Lung (tissue), 12 donors: ENCODE data around the gene PTMA. TPM values are rescaled to one million over a fixed set of nuclear protein-coding genes. Genes with fewer than 3 reads are reported as not detected.

Experiments used
- ATAC-seq: fragments of 200-7000 bp; cut with Tn5 transposase; one replicate; pipeline ENCODE4 v1.9.1; 2020; ENCODE audit warnings: moderate number of reproducible peaks; ENCODE audit not compliant: insufficient read depth, low FRiP score
- DNase-seq, 3 donors: peaks; one replicate each; pipeline ENCODE4 v3.0.0-alpha.2; 2013 to 2017
- H3K27ac ChIP-seq, 2 donors: one replicate each; pipeline ENCODE4 v1.5.1; 2013; ENCODE audit warnings: mild to moderate bottlenecking in 2 of 2, moderate library complexity in 2 of 2, control low read depth in 1 of 2, inconsistent platforms in 1 of 2, low read depth in 1 of 2, low read length in 1 of 2
- H3K27me3 ChIP-seq, 3 donors: one replicate each; pipeline ENCODE4 v1.5.1; 2013; ENCODE audit warnings: low read length in 2 of 3; ENCODE audit not compliant: control insufficient read depth in 3 of 3, insufficient read depth in 3 of 3
- H3K36me3 ChIP-seq, 4 donors: one replicate each; pipeline ENCODE4 v1.5.1; 2013; ENCODE audit warnings: low read length in 4 of 4, mild to moderate bottlenecking in 1 of 4, moderate library complexity in 1 of 4; ENCODE audit not compliant: control insufficient read depth in 4 of 4, insufficient read depth in 4 of 4
- H3K4me1 ChIP-seq, 5 donors: one replicate each; pipeline ENCODE4 v1.5.1; 2013; ENCODE audit warnings: low read length in 5 of 5, mild to moderate bottlenecking in 2 of 5, moderate library complexity in 1 of 5; ENCODE audit not compliant: control insufficient read depth in 5 of 5, insufficient read depth in 5 of 5
- H3K4me3 ChIP-seq: one replicate; pipeline ENCODE4 v1.5.1; 2013; ENCODE audit warnings: mild to moderate bottlenecking, control low read depth, moderate library complexity
- H3K9ac ChIP-seq, 2 donors: one replicate each; pipeline ENCODE4 v1.5.1; 2013; ENCODE audit warnings: low read length in 2 of 2, control low read depth in 1 of 2; ENCODE audit not compliant: insufficient read depth in 1 of 2
- H3K9me3 ChIP-seq, 4 donors: one replicate each; pipeline ENCODE4 v1.5.1; 2013; ENCODE audit warnings: low read length in 3 of 4, mild to moderate bottlenecking in 1 of 4, moderate library complexity in 1 of 4; ENCODE audit not compliant: control insufficient read depth in 4 of 4, insufficient read depth in 3 of 4
- WGBS, 2 donors: extraction: QIAGEN DNeasy Blood & Tissue Kit; methylation state at CpG; one replicate each; pipeline ENCODE4 v1.1.7; 2013; 5-methylcytosine and 5-hydroxymethylcytosine counted together
- polyA plus RNA-seq, 2 donors: library from polyadenylated mRNA; stranded (reverse); fragments of 200-250 nt; gene quantifications; one replicate each; pipeline ENCODE4 v1.2.1, GENCODE V29; 2013
- total RNA-seq, 2 donors: library from RNA; depleted of rRNA in 1 of 2; stranded (reverse); fragments of >200 nt in 1 of 2; gene quantifications; one replicate each; pipeline ENCODE4 v1.2.1, GENCODE V29; 2014 to 2021
- TF ChIP-seq, protein P1 (sequence below): IDR thresholded peaks from 2 replicates; pipeline ENCODE4 v1.5.1; 2012; ENCODE audit warnings: mild to moderate bottlenecking; ENCODE audit errors: control extremely low read depth, extremely low read depth
- donor health status: control.
- donor health status: control.
- donor health status: Bipolar disorder and iron deficiency.
- donor health status: healthy.
- donor health status: DM: yes; HTN: yes; CAD: no.

Gene PTMA
- total and polyA plus RNA-seq, 4 donors: 755 to 1,655 (median 1,279) TPM

DNA sequence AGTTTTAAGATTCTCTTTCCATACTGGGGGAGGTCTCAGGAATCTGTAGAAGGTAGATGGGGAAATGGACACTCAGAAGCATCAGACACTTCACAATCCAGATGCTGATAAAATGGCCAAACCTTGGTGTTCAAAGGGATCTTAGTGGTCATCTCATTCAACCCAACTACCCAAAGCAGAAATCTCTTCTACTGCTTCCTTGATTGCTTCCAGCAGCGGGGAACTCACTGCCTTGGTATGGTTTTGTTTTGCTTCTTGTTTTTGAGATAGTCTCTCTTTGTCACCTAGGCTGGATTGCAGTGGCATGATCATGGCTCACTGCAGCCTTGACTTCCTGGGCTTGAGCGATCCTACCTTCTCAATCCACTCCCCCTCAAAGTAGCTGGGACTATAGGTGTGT is 39.3 kb upstream of the PTMA start:
- TF ChIP-seq, protein P1, sequence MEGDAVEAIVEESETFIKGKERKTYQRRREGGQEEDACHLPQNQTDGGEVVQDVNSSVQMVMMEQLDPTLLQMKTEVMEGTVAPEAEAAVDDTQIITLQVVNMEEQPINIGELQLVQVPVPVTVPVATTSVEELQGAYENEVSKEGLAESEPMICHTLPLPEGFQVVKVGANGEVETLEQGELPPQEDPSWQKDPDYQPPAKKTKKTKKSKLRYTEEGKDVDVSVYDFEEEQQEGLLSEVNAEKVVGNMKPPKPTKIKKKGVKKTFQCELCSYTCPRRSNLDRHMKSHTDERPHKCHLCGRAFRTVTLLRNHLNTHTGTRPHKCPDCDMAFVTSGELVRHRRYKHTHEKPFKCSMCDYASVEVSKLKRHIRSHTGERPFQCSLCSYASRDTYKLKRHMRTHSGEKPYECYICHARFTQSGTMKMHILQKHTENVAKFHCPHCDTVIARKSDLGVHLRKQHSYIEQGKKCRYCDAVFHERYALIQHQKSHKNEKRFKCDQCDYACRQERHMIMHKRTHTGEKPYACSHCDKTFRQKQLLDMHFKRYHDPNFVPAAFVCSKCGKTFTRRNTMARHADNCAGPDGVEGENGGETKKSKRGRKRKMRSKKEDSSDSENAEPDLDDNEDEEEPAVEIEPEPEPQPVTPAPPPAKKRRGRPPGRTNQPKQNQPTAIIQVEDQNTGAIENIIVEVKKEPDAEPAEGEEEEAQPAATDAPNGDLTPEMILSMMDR: no peak
- no peak for DNase-seq
- H3K27ac ChIP-seq: no peak overlapping the region
- no peak overlapping the region for H3K4me3 ChIP-seq
- H3K27me3 ChIP-seq: no peaks in the 10 kb centered on the region
- no peaks in the 10 kb centered on the region for H3K9me3 ChIP-seq
- WGBS, 2 donors: 97 to 98% methylated on average over 2 of the region's 2 CpGs
- H3K9ac ChIP-seq: no peak overlapping the region
- H3K36me3 ChIP-seq: no peaks in the 10 kb centered on the region
- H3K4me1 ChIP-seq: peaks cover 0 to 38% (median 15%) of the 10 kb centered on the region in 5 donors
- ATAC-seq: no peak

DNA sequence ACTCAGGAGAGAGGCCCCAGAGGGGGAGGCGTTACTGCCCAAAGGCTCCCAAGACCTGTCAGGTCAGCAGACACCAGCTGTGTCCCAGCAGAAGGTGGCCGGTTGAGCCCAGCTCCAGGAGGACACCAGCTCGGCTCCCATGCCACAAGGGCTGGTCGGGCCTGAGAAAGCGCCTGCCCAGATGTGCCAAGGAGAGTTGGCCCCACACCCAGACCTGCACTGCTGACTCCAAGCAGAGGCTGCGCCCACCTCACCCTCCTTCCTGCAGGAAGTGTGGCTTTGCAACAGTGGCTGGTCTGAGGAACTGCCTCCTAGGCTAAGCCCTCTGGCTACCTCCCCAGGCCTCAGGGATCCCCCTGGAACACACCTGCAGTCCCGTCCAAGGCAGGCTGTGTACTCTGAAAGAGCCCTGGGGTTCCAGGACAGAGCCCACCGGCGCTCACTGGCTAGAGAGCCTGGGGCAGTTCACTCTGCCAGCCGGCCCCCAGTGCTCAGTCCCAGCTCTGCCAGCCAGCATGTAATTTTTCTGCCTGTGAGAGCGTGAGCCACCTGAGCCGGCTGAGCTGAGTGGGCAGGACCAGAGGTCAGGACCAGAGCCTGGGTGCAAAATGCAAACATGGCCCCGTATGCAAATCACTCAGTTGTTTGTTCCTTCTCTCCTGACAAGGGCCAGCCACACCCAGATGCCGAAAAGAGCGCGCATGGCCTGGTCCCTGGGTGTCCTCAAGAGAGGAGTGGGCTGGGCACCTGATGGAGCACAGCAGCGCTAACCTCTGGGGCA is 36.9 kb upstream of the PTMA start:
- H3K9me3 ChIP-seq: no peaks in the 10 kb centered on the region
- ATAC-seq (peak; percentile 4), DNase-seq (peak in 1 of 3 donors; percentile 44)
- H3K9ac ChIP-seq: no peak overlapping the region
- H3K27me3 ChIP-seq: no peaks in the 10 kb centered on the region
- no peak overlapping the region for H3K4me3 ChIP-seq
- H3K36me3 ChIP-seq: no peaks in the 10 kb centered on the region
- peak overlapping the region; percentile 12 to 93 for H3K27ac ChIP-seq
- TF ChIP-seq, protein P1: no peak
- H3K4me1 ChIP-seq: peaks cover 0 to 34% (median 11%) of the 10 kb centered on the region in 5 donors
- 48 to 52% methylated on average over 17 of the region's 17 CpGs for WGBS, 2 donors

DNA sequence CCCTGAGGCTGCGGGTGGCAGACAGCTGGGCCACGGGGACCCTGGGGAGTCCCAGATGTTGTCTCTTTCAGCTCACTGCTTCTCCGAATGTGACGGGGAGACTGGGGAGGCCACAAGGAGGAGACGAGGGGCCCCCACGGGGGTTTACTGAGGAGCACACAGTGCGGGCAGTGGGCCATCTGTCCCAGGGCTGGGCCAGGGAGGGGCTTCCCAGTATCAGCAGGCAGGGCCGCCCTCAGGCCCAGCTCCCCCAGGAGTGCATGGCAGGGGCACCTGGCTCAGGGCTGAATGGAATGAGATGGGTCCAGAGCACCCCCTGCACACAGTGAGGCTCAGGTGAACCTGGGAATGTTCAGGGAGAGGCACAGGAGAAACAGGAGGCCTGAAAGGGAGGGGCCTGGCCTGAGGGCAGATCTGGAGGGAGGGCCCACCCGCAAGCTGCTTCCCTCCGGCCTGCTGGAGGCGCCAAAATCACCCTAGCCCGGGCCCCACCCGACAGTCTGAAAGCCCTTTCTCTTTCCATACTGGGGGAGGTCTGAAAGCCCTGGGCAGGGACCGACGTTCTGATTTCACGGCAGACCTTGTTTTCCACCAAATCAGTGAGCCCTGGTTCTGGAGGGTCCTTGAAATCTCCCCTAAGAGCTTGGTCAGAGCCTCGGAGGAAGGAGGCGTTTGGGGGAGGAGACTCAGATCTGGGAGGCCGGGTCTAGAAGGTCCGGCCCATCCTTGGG is 35.5 kb upstream of the PTMA start:
- Histone ChIP-seq H3K27me3 (no peaks in the 10 kb centered on the region), H3K4me1 (peaks cover 0 to 24% (median 9%) of the 10 kb centered on the region in 5 donors), H3K9me3 (no peaks in the 10 kb centered on the region), H3K4me3 (no peak overlapping the region), H3K9ac (peak overlapping the region; percentile 7 to 19), H3K27ac (peak overlapping the region; percentile 63 to 93), H3K36me3 (no peaks in the 10 kb centered on the region)
- TF ChIP-seq, protein P1: no peak
- 38 to 41% methylated on average over 20 of the region's 20 CpGs for WGBS, 2 donors
- peak; percentile 54 for ATAC-seq
- peak; percentile 73 to 79 (median 79) for DNase-seq
